ENCODE data around the gene LRFN5. TPM values are rescaled to one million over a fixed set of nuclear protein-coding genes. Genes with fewer than 3 reads are reported as not detected.

Gene LRFN5
- total and polyA plus RNA-seq, 10 of the 15 experiments (the other 5 are each of a cell fraction or from before 2014, with no cell fraction given) = 0.06 to 1.2 TPM; not detected in 8

GRCh38 chr14:41636492-41637392 is 30.1 kb downstream of the LRFN5 start:
- Histone ChIP-seq H3K27ac (ENCODE audit: control insufficient read depth, insufficient read depth) (no peak overlapping the region), H3K4me3 (no peak overlapping the region), H3K9me3 (replicated peaks; ENCODE audit: control insufficient read depth, insufficient read depth, low read length) (no peaks in the 10 kb centered on the region), H4K20me1 (ENCODE audit: control insufficient read depth, insufficient read depth) (no peaks in the 10 kb centered on the region), H3K27me3 (replicated peaks in 1 of 2; ENCODE audit: control insufficient read depth in 2 of 2, insufficient read depth in 2 of 2, low read length in 1 of 2) (no peaks in the 10 kb centered on the region), H3K79me2 (ENCODE audit: control insufficient read depth, insufficient read depth, low read length) (no peaks in the 10 kb centered on the region), H3K4me2 (ENCODE audit: control insufficient read depth, insufficient read depth) (no peak overlapping the region), H3K36me3 (ENCODE audit: control insufficient read depth in 2 of 2, insufficient read depth in 2 of 2, low read length in 1 of 2) (no peaks in the 10 kb centered on the region), H3K9ac (ENCODE audit: control insufficient read depth, insufficient read depth, low read length) (no peak overlapping the region), H2AFZ (ENCODE audit: control insufficient read depth, low read depth, low read length) (no peak overlapping the region), H3K4me1 (ENCODE audit: control insufficient read depth, insufficient read depth, low read length) (no peaks in the 10 kb centered on the region)
- WGBS (ENCODE audit: insufficient coverage, insufficient replicate concordance, low lambda C conversion rate, missing lambda C conversion rate) = 91% methylated on average over 2 of the region's 2 CpGs
- TF ChIP-seq POU2F2 (IDR thresholded peaks at IDR 0.05; ENCODE audit: borderline replicate concordance, low read depth, low read length) = no peak
- TF ChIP-seq SREBF1 (IDR thresholded peaks at IDR 0.05; ENCODE audit: low read length) = no peak
- no peak for TF ChIP-seq BACH1 (IDR thresholded peaks at IDR 0.05; ENCODE audit: borderline replicate concordance)
- TF ChIP-seq NRF1 (conservative IDR thresholded peaks at IDR 0.05; ENCODE audit: low read depth, low read length) = no peak
- no peak for TF ChIP-seq FOS (IDR thresholded peaks at IDR 0.05; ENCODE audit: borderline replicate concordance, extremely low read depth, insufficient read length)
- TF ChIP-seq NFYB (IDR thresholded peaks at IDR 0.05; ENCODE audit: insufficient read depth, low read depth, low read length) = no peak
- TF ChIP-seq BHLHE40 (IDR thresholded peaks at IDR 0.05; ENCODE audit: borderline replicate concordance in 1 of 2, low read depth in 2 of 2, low read length in 1 of 2) = no peak
- no peak for TF ChIP-seq SMAD5 (IDR thresholded peaks at IDR 0.05; ENCODE audit: low read depth)
- ChIA-PET SMC1A (ENCODE audit: uncharacterized antibody, unreplicated experiment) (interaction anchor here (1.4 kb wide), 1 partner anchor 18 kb away, joined by 3 read pairs; no protein-coding TSS in a partner anchor), POLR2A (no interaction called here), CTCF (interaction anchor here (1.6 to 2.0 kb wide), 3 partner anchors 8 to 14 kb away, joined by 3 to 7 read pairs (median 5); no protein-coding TSS in a partner anchor), RAD21 (ENCODE audit: unreplicated experiment) (no interaction called here)
- intact Hi-C loops (cut with micrococcal nuclease; ENCODE audit: unreplicated experiment) (no loop called here), in situ Hi-C loops (cut with MboI) (no loop called here)
- ATAC-seq (no peak), DNase-seq (ENCODE audit: low read depth, low spot score) (no peak), FAIRE-seq (no peak)
- BruUV-seq (replicated peaks) = no TSS peak

All from GM12878 (cell line).